NT2/D1 (cell line): Measurements from ENCODE around the gene WDR5.

Source experiments
- YY1 ChIP-seq: IDR thresholded peaks from 2 replicates; pipeline ENCODE4 v1.6.1; 2011; ENCODE audit not compliant: insufficient read length, insufficient read depth
- ZNF274 ChIP-seq: IDR thresholded peaks from 2 replicates; pipeline ENCODE4 v1.6.1; 2011; ENCODE audit warnings: mild to moderate bottlenecking, low read depth, low read length

- TF ChIP-seq ZNF274: no peak
- no peak for TF ChIP-seq YY1
Measured at GRCh38 chr9:134195558-134195957, 59.7 kb downstream of the WDR5 start.
